BLaER1 treated with 17β-estradiol and CSF1 and Interleukin-3, amounts not matched to agents 10 nM and 100 nM (cell line): ENCODE data around the gene LBX2.

Experiments used
- H3K27ac ChIP-seq, 11 experiments: shearing (Covaris generic); formaldehyde crosslinking; 2 replicates each; pipeline ENCODE4 v1.8.1; 2022
- H3K27me3 ChIP-seq, 11 experiments: shearing (Covaris generic); formaldehyde crosslinking; 2 replicates each; pipeline ENCODE4 v1.8.1; 2022
- H3K36me3 ChIP-seq, 11 experiments: shearing (Covaris generic); formaldehyde crosslinking; 2 replicates each; pipeline ENCODE4 v1.8.1; 2022
- H3K4me1 ChIP-seq, 10 experiments: shearing (Covaris generic); formaldehyde crosslinking; 2 replicates each; pipeline ENCODE4 v1.8.1; 2022
- H3K4me2 ChIP-seq, 11 experiments: shearing (Covaris generic); formaldehyde crosslinking; 2 replicates each; pipeline ENCODE4 v1.8.1; 2022
- H3K4me3 ChIP-seq, 10 experiments: shearing (Covaris generic); formaldehyde crosslinking; 2 replicates each; pipeline ENCODE4 v1.8.1; 2022
- H3K9ac ChIP-seq, 11 experiments: shearing (Covaris generic); formaldehyde crosslinking; 2 replicates each; pipeline ENCODE4 v1.8.1; 2022
- H3K9me3 ChIP-seq, 11 experiments: shearing (Covaris generic); formaldehyde crosslinking; replicated peaks in 1 of 11; 2 replicates each; pipeline ENCODE4 v1.8.1; 2022
- H4K20me1 ChIP-seq, 11 experiments: shearing (Covaris generic); formaldehyde crosslinking; 2 replicates each; pipeline ENCODE4 v1.8.1; 2022
- Cebpa-rat ChIP-seq, 11 experiments: shearing (Covaris generic); IDR thresholded peaks; 2 replicates each; pipeline ENCODE4 v1.8.1; 2022

LBX2 gene

DNA sequence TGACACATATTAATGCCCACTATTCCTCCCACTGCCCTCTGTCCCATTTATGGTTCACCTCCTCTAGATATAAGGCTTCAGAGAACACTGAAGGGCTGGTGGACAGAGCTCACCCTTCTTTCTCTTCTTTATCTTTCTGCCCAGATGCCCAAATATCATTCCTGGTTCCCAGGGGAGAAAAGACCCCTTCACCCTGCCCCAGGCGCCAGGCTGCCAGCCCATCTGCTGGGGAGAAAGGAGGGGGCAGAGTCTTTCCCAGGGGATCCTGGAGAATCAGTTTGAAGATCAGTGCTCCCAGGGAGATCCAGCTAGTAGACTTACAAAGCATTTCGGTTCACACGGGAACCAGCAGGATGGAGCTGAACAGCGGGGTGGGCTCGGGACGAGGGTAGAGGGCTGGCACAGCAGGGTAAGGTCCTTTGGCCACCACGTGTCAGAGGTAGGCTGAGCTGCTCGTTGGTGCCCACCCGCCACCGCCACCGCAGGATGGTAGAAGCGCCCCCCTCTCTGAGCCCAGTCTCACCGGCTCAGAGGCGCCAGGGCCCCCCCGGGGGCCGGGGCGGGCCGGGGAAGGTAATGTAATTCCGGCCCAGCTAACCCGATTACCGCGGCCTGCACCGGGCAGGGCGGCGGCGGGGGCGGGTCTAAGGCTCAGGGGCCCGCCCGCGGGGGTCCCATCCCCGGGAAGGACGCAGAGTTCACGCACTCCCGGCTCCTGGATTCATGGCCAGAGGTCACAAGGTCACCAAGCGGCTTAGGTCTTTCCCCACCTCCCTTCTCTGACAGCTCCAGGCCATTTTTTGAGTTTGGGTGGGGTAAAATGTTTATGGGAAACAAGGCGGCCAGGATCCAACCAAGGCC lies 13.6 kb upstream of the LBX2 start:
- no peak overlapping the region for H3K27ac ChIP-seq
- H3K4me1 ChIP-seq: peaks cover 11 to 24% (median 13%) of the 10 kb centered on the region in 10 experiments
- no peak overlapping the region for H3K4me3 ChIP-seq
- H4K20me1 ChIP-seq: peaks cover 0 to 37% (median 23%) of the 10 kb centered on the region in 11 experiments; a peak in 15 of 22 replicates
- no peak overlapping the region for H3K4me2 ChIP-seq
- H3K9ac ChIP-seq: no peak overlapping the region
- TF ChIP-seq Cebpa-rat (IDR thresholded peaks at IDR 0.05): no peak
- H3K9me3 ChIP-seq: peaks cover 4 to 29% (median 17%) of the 10 kb centered on the region in 11 experiments; a peak in 15 of 22 replicates
- peaks cover 85 to 100% (median 100%) of the 10 kb centered on the region in 11 experiments for H3K27me3 ChIP-seq
- no peaks in the 10 kb centered on the region for H3K36me3 ChIP-seq

DNA sequence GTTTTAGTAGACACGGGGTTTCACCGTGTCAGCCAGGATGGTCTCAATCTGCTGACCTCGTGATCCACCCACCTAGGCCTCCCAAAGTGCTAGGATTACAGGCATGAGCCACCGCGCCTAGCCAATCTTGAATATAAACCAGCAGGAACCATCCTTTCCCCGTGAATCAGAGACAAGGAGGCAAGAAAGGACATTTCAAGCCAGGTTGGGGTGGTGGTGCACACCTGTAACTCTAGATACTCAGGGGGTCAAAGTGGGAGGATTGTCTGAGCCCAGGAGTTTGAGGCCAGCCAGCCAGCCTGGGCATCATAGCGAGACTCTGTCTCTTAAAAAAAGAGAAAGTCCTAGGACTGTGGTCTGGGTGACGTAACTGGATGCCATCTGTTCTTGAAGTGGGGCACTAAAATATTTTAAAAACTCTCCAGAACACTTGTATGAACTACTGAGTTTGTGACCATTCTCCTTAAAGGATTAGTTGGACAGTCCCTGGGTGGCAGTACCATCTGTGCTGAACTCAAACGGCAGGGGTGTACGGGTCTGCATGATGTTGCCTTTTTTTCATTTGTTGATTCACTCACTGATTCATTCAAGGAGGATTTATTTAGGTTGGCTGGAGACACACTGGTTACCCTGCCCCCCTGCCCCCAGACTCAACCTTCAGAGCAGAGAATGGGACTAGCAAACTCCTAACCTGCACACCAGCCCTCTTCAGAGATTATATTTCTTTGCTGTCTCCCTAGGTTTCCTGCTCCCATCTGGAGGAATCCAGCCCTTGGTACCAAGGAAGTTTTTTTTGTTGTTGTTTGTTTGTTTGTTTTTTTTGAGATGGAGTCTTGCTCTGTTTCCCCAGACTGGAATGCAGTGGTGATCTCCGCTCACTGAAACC lies 11.9 kb upstream of the LBX2 start:
- no peak overlapping the region for H3K4me2 ChIP-seq
- H4K20me1 ChIP-seq: peaks cover 0 to 35% (median 23%) of the 10 kb centered on the region in 11 experiments; a peak in 15 of 22 replicates
- H3K9ac ChIP-seq: no peak overlapping the region
- no peak for TF ChIP-seq Cebpa-rat (IDR thresholded peaks at IDR 0.05)
- peaks cover 69 to 86% (median 83%) of the 10 kb centered on the region in 11 experiments for H3K27me3 ChIP-seq
- no peak overlapping the region for H3K4me3 ChIP-seq
- peaks cover 17 to 34% (median 23%) of the 10 kb centered on the region in 10 experiments for H3K4me1 ChIP-seq
- peaks cover 4 to 28% (median 15%) of the 10 kb centered on the region in 11 experiments; a peak in 15 of 22 replicates for H3K9me3 ChIP-seq
- peaks cover 0 to 3% (median 0%) of the 10 kb centered on the region in 11 experiments; a peak in 4 of 22 replicates for H3K36me3 ChIP-seq
- H3K27ac ChIP-seq: no peak overlapping the region

DNA sequence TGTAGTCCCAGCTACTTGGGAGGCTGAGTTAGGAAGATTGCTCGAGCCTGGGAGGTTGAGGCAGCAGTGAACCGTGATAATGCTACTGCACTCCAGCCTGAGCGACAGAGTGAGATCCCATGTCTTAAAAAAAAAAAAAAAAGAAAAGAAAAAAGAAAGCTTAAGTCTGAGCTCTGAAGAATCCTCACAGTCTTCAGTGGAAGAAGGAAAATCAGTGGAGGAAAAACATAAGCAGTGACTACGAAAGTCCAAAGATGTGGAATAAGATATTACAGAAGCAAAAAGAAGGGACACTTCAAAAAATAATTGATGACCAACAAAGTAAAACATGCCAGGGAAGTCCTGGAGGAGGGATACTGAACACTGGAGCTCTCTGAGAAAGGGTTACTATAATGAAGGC lies 10.9 kb upstream of the LBX2 start:
- peaks cover 28 to 42% (median 34%) of the 10 kb centered on the region in 10 experiments for H3K4me1 ChIP-seq
- peaks cover 7 to 13% (median 8%) of the 10 kb centered on the region in 11 experiments; a peak in 21 of 22 replicates for H3K36me3 ChIP-seq
- H4K20me1 ChIP-seq: peaks cover 0 to 26% (median 17%) of the 10 kb centered on the region in 11 experiments; a peak in 16 of 22 replicates
- H3K27ac ChIP-seq: no peak overlapping the region
- H3K9me3 ChIP-seq: peaks cover 0 to 17% (median 5%) of the 10 kb centered on the region in 11 experiments; a peak in 12 of 22 replicates
- no peak overlapping the region for H3K4me2 ChIP-seq
- H3K9ac ChIP-seq: no peak overlapping the region
- TF ChIP-seq Cebpa-rat (IDR thresholded peaks at IDR 0.05): no peak
- peaks cover 58 to 83% (median 79%) of the 10 kb centered on the region in 11 experiments for H3K27me3 ChIP-seq
- H3K4me3 ChIP-seq: no peak overlapping the region

DNA sequence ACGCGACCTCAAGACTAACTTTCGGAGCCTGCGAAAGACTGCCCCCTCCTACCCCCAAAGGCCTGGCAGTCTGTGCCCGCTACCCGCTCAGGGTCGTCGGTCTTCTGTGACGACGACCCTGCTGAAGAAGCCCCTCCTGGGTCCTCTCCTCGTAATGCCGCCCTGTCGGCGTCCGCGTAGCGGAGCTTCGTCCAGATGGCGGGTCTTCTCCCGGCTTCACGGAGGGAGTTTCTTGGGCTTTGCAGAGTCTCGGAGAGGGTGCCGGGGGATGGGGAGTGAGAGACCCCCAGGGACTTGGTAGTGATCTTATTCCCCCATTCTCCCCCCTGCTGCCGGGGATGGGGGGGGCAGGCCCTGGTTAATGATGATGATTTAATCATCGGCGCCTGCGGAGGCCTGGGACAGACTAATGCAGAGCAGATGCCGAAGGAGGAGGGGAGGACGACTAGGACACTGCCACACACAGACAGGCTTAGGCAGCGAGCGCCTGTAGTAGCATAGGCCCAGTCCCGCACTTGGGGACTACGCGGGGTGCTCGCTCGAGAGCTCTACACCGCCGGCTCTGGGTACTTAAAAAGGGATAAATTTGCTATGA lies 8.6 kb upstream of the LBX2 start:
- Histone ChIP-seq H4K20me1 (peaks cover 0 to 8% (median 0%) of the 10 kb centered on the region in 11 experiments; a peak in 7 of 22 replicates), H3K36me3 (peaks cover 11 to 24% (median 18%) of the 10 kb centered on the region in 11 experiments; a peak in 21 of 22 replicates), H3K4me1 (peaks cover 28 to 48% (median 34%) of the 10 kb centered on the region in 10 experiments), H3K27ac (peak overlapping the region; percentile 95 to 98 (median 97)), H3K4me2 (peak overlapping the region; percentile 81 to 98 (median 94)), H3K9me3 (peaks cover 0 to 4% (median 0%) of the 10 kb centered on the region in 11 experiments; a peak in 1 of 22 replicates), H3K4me3 (peak overlapping the region; percentile 67 to 80 (median 73)), H3K27me3 (peaks cover 49 to 83% (median 79%) of the 10 kb centered on the region in 11 experiments), H3K9ac (peak overlapping the region; percentile 92 to 98 (median 95))
- no peak for TF ChIP-seq Cebpa-rat (IDR thresholded peaks at IDR 0.05)

- TF ChIP-seq Cebpa-rat (IDR thresholded peaks at IDR 0.05): peak in 3 of 11 experiments; percentile 17 to 71 (median 19); a peak in 2 of 22 replicates
- Histone ChIP-seq H3K4me1 (peaks cover 28 to 55% (median 41%) of the 10 kb centered on the region in 10 experiments), H3K4me2 (peak within 1 kb of the TSS; percentile 81 to 100 (median 95)), H3K4me3 (peak within 1 kb of the TSS; percentile 67 to 80 (median 73)), H3K36me3 (peaks cover 11 to 24% (median 18%) of the 10 kb centered on the region in 11 experiments; a peak in 21 of 22 replicates), H3K27ac (peak within 1 kb of the TSS; percentile 95 to 98 (median 97)), H4K20me1 (peaks cover 0 to 13% (median 0%) of the 10 kb centered on the region in 11 experiments; a peak in 6 of 22 replicates), H3K27me3 (peaks cover 49 to 83% (median 79%) of the 10 kb centered on the region in 11 experiments), H3K9ac (peak within 1 kb of the TSS; percentile 92 to 98 (median 95)), H3K9me3 (no peaks in the 10 kb centered on the region)
Observed at GRCh38 chr2:74507145-74507925, 7.9 kb upstream of the LBX2 start, which contains the start of gene PCGF1. Gene PCGF1, minus strand, starts transcription at chr2:74507695. Its CDS starts 27 bp downstream, at chr2:74507668.

DNA sequence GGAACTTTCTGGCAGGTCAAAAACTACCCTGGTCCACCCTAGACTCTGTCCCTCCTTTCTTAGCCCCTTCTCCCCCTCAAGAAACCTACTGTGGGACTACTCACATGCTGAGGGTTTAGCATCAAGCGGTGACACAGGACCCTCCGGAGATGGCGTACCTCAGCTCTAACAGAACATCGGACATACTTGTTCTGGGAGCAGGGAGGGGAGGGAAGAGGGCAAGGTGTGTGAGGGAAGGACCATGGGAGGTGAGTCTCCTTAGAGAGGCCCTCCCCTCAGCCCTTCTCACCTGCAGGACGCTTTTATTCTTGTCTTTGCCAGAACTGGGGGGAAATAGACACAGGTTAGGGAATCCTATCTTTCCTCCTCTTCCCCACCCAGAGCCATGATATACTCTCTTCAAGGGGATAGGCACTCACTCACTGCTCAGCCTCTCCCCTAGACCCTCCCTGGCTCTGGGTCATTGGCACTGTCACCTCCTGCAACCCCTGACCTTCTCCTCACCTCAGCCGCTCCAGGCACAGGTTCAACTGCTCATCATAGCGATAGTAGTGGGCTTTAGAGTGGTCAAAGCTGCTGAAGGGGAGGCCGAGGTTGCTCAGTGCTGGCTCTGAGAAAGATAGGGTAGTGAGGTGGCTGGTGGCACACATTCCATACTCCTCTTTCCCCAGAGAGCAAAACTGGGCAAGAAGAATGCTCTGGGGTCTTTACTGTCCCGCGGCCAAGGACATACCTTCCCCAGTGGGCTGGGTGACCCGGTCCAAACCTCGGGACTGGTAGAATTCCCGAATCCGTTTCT lies 6.2 kb upstream of the LBX2 start:
- peaks cover 11 to 24% (median 18%) of the 10 kb centered on the region in 11 experiments; a peak in 21 of 22 replicates for H3K36me3 ChIP-seq

More for the DNA sequence above, 6.2 kb upstream of the LBX2 start:
- no peaks in the 10 kb centered on the region for H3K9me3 ChIP-seq
- peaks cover 49 to 83% (median 79%) of the 10 kb centered on the region in 11 experiments for H3K27me3 ChIP-seq
- peak overlapping the region; percentile 81 to 100 (median 95) for H3K4me2 ChIP-seq
- peaks cover 0 to 28% (median 5%) of the 10 kb centered on the region in 11 experiments; a peak in 9 of 22 replicates for H4K20me1 ChIP-seq
- peak overlapping the region in 7 of 10 experiments; percentile 19 to 80 (median 73); a peak in 11 of 20 replicates for H3K4me3 ChIP-seq
- no peak for TF ChIP-seq Cebpa-rat (IDR thresholded peaks at IDR 0.05)
- H3K9ac ChIP-seq: peak overlapping the region in 4 of 11 experiments; percentile 15 to 96 (median 40); a peak in 3 of 22 replicates
- peaks cover 28 to 61% (median 42%) of the 10 kb centered on the region in 10 experiments for H3K4me1 ChIP-seq
- no peak overlapping the region for H3K27ac ChIP-seq
